ENCODE measurements around the gene CCHCR1. TPM values are rescaled to one million over a fixed set of nuclear protein-coding genes. Genes with fewer than 3 reads are reported as not detected.

Gene CCHCR1
- total RNA-seq, 1 experiment from 2014 or later = 45.5 TPM

DNA sequence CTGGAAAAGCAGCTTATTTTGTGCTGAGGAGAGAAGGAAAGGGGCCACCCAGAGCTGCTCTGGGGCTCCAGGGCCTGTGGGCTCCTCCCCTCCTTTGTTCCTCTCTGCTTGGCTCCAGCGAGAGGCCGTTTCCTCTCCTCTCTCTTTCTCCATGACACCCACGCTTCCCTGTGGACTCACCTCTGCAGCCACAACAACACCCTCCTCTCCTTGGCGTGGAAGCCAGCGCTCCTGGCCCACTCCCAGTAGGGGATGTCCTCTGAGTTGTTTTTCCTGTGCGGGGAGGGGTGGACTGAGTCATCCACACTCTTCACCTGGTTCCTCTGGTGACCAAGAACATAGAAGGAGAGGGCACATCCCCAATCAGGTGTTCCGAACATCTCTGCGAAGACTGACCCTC is 32.4 kb downstream of the CCHCR1 start:
- Histone ChIP-seq H2BK15ac (ENCODE audit: low read depth, low read length) (no peak overlapping the region), H3K4me2 (ENCODE audit: insufficient read depth, insufficient read length, low read length) (no peak overlapping the region), H3K23me2 (ENCODE audit: insufficient read length, low read depth, low read length, poor library complexity, severe bottlenecking) (no peaks in the 10 kb centered on the region), H2BK20ac (ENCODE audit: low read depth, low read length, poor library complexity, severe bottlenecking) (no peak overlapping the region), H4K20me1 (ENCODE audit: control insufficient read depth, insufficient read depth, insufficient read length) (no peaks in the 10 kb centered on the region), H2AFZ (ENCODE audit: low read length) (no peak overlapping the region), H3K79me1 (ENCODE audit: insufficient read depth, low read depth, low read length, poor library complexity, severe bottlenecking) (no peaks in the 10 kb centered on the region), H4K8ac (replicated peaks; ENCODE audit: insufficient read length, low read depth, low read length) (no peak overlapping the region), H3K4me1 (ENCODE audit: insufficient read depth, low read length) (no peaks in the 10 kb centered on the region), H3K27ac (ENCODE audit: insufficient read length, low read depth, low read length) (no peak overlapping the region), H2BK12ac (ENCODE audit: insufficient read length, low read depth, low read length) (no peak overlapping the region), H3T11ph (ENCODE audit: low read length) (no peak overlapping the region), H3K27me3 (ENCODE audit: insufficient read depth, low read length) (no peaks in the 10 kb centered on the region), H3K9me3 (ENCODE audit: control insufficient read depth, low read depth, low read length) (no peaks in the 10 kb centered on the region), H3K14ac (ENCODE audit: insufficient read depth, low read length) (0 out of 2 replicates have a peak overlapping the region, but pooled peaks have one; percentile 24), H3K18ac (ENCODE audit: insufficient read length, low read depth, low read length) (no peak overlapping the region), H4K91ac (ENCODE audit: insufficient read length, low read depth, low read length) (no peak overlapping the region), H2AK5ac (ENCODE audit: insufficient read length, low read length) (no peak overlapping the region), H3K56ac (ENCODE audit: insufficient read length, low read depth, low read length) (no peak overlapping the region), H3K23ac (ENCODE audit: insufficient read length, low read depth, low read length) (no peak overlapping the region), H3K4ac (ENCODE audit: low read depth, low read length) (no peak overlapping the region), H3K9ac (ENCODE audit: extremely low read depth, insufficient read length, low read length) (no peak overlapping the region), H2BK5ac (ENCODE audit: insufficient read length, low read length) (no peak overlapping the region), H3K79me2 (ENCODE audit: insufficient read depth, low read length) (no peaks in the 10 kb centered on the region), H4K5ac (ENCODE audit: insufficient read length, low read depth, low read length) (no peak overlapping the region), H2BK120ac (ENCODE audit: low read depth, low read length, poor library complexity, severe bottlenecking) (no peak overlapping the region)
- no CpG with 5 or more reads among the region's 8 CpGs for WGBS (ENCODE audit: extremely low coverage, insufficient read length, low lambda C conversion rate)
- TF ChIP-seq, protein P1, sequence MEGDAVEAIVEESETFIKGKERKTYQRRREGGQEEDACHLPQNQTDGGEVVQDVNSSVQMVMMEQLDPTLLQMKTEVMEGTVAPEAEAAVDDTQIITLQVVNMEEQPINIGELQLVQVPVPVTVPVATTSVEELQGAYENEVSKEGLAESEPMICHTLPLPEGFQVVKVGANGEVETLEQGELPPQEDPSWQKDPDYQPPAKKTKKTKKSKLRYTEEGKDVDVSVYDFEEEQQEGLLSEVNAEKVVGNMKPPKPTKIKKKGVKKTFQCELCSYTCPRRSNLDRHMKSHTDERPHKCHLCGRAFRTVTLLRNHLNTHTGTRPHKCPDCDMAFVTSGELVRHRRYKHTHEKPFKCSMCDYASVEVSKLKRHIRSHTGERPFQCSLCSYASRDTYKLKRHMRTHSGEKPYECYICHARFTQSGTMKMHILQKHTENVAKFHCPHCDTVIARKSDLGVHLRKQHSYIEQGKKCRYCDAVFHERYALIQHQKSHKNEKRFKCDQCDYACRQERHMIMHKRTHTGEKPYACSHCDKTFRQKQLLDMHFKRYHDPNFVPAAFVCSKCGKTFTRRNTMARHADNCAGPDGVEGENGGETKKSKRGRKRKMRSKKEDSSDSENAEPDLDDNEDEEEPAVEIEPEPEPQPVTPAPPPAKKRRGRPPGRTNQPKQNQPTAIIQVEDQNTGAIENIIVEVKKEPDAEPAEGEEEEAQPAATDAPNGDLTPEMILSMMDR (conservative IDR thresholded peaks at IDR 0.05) = no peak
- H3K27ac Mint-ChIP-seq = peak overlapping the region in 1 of 3 experiments; percentile 32; a peak in 1 of 7 replicates
- H3K4me1 Mint-ChIP-seq = peaks cover 36 to 42% of the 10 kb centered on the region in 2 experiments
- no peaks in the 10 kb centered on the region for H3K36me3 Mint-ChIP-seq (ENCODE audit: insufficient read depth in 1 of 3, low read depth in 3 of 3)
- DNase-seq = no peak
- peaks cover 13% of the 10 kb centered on the region for H3K27me3 Mint-ChIP-seq (ENCODE audit: low read depth)
- H3K9me3 Mint-ChIP-seq = no peaks in the 10 kb centered on the region; a peak in 1 of 5 replicates
- no peak overlapping the region for H3K4me3 Mint-ChIP-seq
